NCI-H2081 (cell line): ENCODE measurements around the gene PAOX.
"Not testable (repeated sequence)": the region's sequence is repeated elsewhere in the genome, so short reads cannot be mapped to it uniquely, and the experiment has no call there.

Experiments
- DNase-seq, 2 experiments: peaks; one replicate each; lab custom pipeline; 2025; lab: John Stamatoyannopoulos, UW

The PAOX gene

GRCh38 chr10:133385214-133385613 is 6.2 kb downstream of the PAOX start:
- no peak for DNase-seq

GRCh38 chr10:133386951-133387350 is 7.9 kb downstream of the PAOX start:
- DNase-seq = not testable (repeated sequence)

DNA sequence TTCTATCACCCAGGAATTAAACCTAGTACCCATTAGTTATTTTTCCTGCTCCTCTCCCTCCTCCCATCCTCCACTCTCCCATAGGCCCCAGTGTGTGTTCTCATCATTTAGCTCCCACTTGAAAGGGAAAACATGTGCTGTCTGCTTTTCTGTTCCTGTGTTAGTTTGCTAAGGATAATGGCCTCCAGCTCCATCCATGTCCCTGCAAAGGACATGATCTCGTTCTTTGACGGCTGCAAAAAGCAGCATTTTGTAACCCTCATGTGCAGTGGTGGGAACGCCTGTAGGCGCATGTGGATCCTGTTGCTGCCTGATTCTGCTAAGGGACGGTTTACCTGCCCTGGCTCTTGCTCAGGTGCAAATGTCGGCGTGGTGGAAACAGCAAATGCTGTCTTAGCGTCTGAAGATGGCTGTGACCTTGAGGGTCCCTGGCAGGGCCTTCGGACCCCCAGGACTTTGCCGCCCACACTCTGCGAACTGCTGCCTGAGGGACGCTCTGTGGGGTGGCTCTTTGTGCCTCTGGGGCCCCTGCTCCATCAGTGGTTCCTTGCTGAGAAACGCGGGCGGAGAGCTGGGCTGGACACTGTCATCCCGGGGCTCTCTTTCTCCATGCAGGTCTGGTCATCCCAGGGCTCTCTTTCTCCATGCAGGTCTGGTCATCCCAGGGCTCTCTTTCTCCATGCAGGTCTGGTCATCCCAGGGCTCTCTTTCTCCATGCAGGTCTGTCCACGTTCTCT is 9.3 kb downstream of the PAOX start:
- DNase-seq = no peak

- no peak for DNase-seq
These were observed 10.1 kb downstream of the PAOX start for GRCh38 chr10:133388973-133389818.

DNA sequence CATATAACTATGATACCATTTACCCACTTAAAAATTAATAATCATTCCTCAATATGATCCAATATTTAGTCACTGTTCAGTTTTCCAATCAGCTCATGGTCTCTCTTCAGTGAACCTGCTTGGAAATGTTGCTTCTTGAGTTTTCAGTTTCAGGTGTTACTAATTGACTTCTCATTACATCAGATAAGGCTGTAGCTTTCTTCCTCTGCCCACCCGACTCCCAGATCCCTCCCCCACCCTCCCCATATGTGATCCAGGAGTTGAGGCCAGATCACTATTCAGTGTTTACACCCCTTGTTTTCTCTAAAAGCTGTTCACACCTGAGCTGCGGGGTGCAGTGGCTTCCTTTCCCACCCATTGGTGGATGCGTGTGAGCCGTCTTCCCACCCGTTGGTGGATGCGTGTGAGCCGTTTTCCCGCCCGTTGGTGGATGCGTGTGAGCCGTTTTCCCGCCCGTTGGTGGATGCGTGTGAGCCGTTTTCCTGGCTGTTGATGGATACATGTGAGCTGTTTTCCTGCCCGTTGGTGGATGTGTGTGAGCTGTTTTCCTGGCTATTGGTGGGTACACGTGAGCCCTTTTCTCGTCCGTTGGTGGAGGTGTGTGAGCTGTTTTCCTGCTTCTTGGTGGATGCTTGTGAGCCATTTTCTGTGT is 11.7 kb downstream of the PAOX start:
- DNase-seq = no peak

- no peak for DNase-seq
These were observed 12.2 kb downstream of the PAOX start for GRCh38 chr10:133391249-133391635.

DNA sequence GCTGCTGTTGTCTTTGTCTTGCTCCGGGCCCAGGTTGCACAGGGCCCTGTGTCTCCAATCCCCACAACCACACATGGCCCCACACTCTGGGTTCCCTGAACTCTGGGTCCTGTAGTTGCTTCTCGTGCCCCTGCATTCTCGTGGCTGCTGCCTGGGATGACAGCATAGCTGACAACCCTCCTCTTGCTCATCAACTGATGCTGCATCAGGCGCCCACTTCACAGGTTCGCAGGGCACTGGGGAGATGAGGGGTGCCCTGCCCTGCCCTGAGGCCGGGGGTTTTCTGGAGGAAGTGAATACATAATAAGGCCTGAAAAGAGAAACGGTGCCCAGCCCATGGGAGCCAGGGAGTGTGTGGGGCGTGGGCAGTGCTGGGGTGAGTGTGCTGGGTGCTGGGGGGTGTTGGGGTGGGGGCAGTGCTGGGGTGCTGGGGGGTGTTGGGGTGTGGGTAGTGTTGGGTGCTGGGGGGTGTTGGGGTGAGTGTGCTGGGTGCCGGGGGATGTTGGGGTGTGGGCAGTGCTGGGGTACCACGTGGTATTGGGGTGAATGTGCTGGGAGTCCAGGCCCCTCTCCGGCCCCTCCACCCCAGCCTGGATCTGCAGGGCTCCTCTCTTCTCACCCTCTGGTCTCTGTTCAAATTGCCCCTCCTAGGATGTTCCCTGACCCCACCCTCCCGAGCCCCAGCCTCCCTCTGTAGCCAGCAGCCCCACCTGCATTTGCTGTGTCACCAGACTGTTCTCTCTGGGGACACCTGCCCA is 12.9 kb downstream of the PAOX start:
- DNase-seq = no peak

DNA sequence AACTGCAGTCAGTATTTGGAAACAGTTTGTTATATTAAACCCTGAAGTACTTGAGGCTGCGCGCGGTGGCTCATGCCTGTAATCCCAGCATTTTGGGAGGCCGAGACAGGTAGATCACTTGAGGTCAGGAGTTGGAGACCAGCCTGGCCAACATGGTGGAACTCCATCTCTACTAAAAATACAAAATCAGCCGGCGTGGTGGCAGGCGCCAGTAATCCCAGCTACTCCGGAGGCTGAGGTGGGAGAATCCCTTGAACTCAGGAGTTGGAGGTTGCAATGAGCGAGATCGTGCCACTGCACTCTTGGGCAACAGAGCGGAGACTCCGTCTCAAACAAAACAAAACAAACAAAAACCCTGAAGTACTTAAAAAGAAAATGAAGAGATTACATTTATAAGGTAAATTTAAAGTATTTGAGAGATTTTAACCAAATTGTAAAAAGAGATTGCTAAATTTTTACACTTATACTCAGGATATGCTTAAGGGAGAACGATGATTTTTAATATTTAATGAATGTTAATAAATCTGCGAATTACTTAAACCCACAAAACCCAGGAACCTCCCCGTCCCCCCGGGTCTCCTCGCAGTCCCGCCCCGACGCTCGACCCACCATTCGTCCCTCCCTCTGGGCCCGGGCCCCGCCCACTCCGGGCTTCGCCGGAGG is 14.5 kb downstream of the PAOX start:
- DNase-seq = no peak

GRCh38 chr10:133394064-133394663 is 15.1 kb downstream of the PAOX start, which contains the start of gene MTG1:
MTG1 (plus strand) TSS chr10:133394157; CDS start chr10:133394221, 64 bp downstream.
- peak; percentile 85 to 87 for DNase-seq

DNA sequence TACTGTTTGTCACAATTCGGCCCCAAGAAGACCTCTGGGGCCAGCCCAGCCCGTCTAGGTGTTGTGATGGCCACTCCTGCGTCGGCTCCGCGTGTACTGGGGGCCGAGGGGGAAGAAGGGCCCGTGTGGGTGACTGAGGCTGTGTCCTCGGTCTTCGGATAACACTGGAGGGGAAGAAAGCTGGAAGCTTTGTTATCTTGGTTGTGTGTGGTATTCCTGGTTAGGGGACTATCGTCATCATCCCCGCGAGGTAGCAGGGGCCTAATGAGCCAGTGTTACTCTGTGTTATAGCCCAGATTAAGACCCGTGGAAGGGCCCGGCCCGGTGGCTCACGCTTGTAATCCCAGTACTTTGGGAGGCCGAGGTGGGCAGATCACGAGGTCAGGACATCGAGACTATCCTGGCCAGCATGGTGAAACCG is 15.7 kb downstream of the PAOX start:
- DNase-seq = no peak

- DNase-seq = no peak
These were observed 17.1 kb downstream of the PAOX start for GRCh38 chr10:133396035-133396624.

- DNase-seq = no peak
These were observed 18.9 kb downstream of the PAOX start for GRCh38 chr10:133397938-133398337.

GRCh38 chr10:133399123-133399601 is 20.1 kb downstream of the PAOX start:
- no peak for DNase-seq

GRCh38 chr10:133400624-133401424 is 21.8 kb downstream of the PAOX start:
- DNase-seq = no peak

GRCh38 chr10:133401500-133401899 is 22.4 kb downstream of the PAOX start:
- DNase-seq = no peak

- DNase-seq = no peak
These were observed 23.1 kb downstream of the PAOX start for GRCh38 chr10:133401981-133402725.

DNA sequence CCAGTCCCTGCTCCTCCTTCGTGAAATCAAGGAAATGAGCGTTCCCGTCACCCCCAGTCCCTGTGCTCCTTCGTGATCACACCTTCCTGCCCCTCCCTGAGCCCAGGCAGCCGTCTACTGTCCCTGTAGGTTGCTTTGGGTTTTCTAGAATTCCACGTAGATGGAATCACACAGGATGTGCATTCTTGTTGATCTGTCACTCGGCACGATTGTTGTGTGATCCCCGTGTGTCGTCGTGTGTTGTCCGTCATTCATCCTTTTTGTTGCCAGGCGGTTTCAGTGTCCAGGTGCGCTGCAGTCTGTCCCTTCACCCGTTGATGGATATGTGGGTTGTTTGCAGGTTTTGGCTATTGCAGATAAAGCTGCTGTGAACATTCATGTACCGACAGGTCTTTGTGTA is 24.3 kb downstream of the PAOX start:
- DNase-seq = no peak

- no peak for DNase-seq
These were observed 24.7 kb downstream of the PAOX start for GRCh38 chr10:133403784-133404183.

DNA sequence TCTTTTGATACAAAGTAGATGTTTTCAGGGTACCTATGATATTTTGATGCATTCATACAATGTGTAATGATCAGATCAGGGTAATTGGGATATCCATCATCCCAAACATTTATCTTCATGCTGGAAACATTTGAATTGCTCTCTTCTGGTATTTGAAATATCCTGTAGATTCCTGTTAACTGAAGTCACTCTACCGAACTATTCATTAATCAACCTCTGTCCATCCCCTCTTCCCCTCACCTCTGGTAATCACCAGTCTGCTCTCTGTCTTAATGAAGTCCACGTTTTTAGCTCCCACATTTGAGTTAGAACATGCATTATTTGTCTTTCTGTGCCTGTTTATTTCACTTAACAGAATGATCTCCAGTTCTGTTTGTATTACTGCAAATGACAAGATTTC is 26.2 kb downstream of the PAOX start:
- no peak for DNase-seq
